Measurements from ENCODE around the gene RBM5.

Gene RBM5

GRCh38 chr3:50139718-50140423 lies 51.2 kb downstream of the RBM5 start:
- no peak for TF ChIP-seq TOX (CRISPR knock-in tag; IDR thresholded peaks at IDR 0.05; ENCODE audit: borderline replicate concordance)
- TF ChIP-seq TCF4 (CRISPR knock-in tag; IDR thresholded peaks at IDR 0.05; ENCODE audit: borderline replicate concordance), result no peak
- no peak for TF ChIP-seq PPARA (CRISPR knock-in tag; IDR thresholded peaks at IDR 0.05; ENCODE audit: borderline replicate concordance)
- TF ChIP-seq ZFP3 (CRISPR knock-in tag; IDR thresholded peaks at IDR 0.05), result no peak
- no peak for TF ChIP-seq ZC3H10 (CRISPR knock-in tag; IDR thresholded peaks at IDR 0.05)
- TF ChIP-seq POU6F1 (CRISPR knock-in tag; IDR thresholded peaks at IDR 0.05; ENCODE audit: borderline replicate concordance, low read depth), result no peak
- TF ChIP-seq ZNF70 (CRISPR knock-in tag; IDR thresholded peaks at IDR 0.05), result no peak
- TF ChIP-seq GLIS3 (CRISPR knock-in tag; IDR thresholded peaks at IDR 0.05), result no peak
- no peak for TF ChIP-seq CSDC2 (CRISPR knock-in tag; IDR thresholded peaks at IDR 0.05)
- no peak for TF ChIP-seq ESRRG (CRISPR knock-in tag; IDR thresholded peaks at IDR 0.05)
- no peak for TF ChIP-seq ZFP30 (CRISPR knock-in tag; IDR thresholded peaks at IDR 0.05)
- no peak for TF ChIP-seq PATZ1 (CRISPR knock-in tag; IDR thresholded peaks at IDR 0.05; ENCODE audit: borderline replicate concordance)
- no peak for TF ChIP-seq BACH2 (CRISPR knock-in tag; IDR thresholded peaks at IDR 0.05; ENCODE audit: borderline replicate concordance)
- TF ChIP-seq ARNTL (CRISPR knock-in tag; IDR thresholded peaks at IDR 0.05; ENCODE audit: borderline replicate concordance, low read depth), result no peak
- no peak for TF ChIP-seq ISL1 (CRISPR knock-in tag; IDR thresholded peaks at IDR 0.05)
- TF ChIP-seq CREB5 (CRISPR knock-in tag; IDR thresholded peaks at IDR 0.05; ENCODE audit: low read depth), result no peak
- no peak for TF ChIP-seq TSHZ2 (CRISPR knock-in tag; IDR thresholded peaks at IDR 0.05)
- TF ChIP-seq SNAI2 (CRISPR knock-in tag; IDR thresholded peaks at IDR 0.05), result no peak
- no peak for TF ChIP-seq ZNF565 (CRISPR knock-in tag; conservative IDR thresholded peaks at IDR 0.05; ENCODE audit: low read depth)
- TF ChIP-seq CSRNP3 (CRISPR knock-in tag; IDR thresholded peaks at IDR 0.05), result no peak
- no peak for ATAC-seq

GRCh38 chr3:50140990-50141389 lies 52.3 kb downstream of the RBM5 start:
- no peak for TF ChIP-seq POU6F1 (CRISPR knock-in tag; IDR thresholded peaks at IDR 0.05; ENCODE audit: borderline replicate concordance, low read depth)
- TF ChIP-seq PATZ1 (CRISPR knock-in tag; IDR thresholded peaks at IDR 0.05; ENCODE audit: borderline replicate concordance), result no peak
- TF ChIP-seq ZFP30 (CRISPR knock-in tag; IDR thresholded peaks at IDR 0.05), result no peak
- no peak for TF ChIP-seq CSDC2 (CRISPR knock-in tag; IDR thresholded peaks at IDR 0.05)
- TF ChIP-seq ZNF565 (CRISPR knock-in tag; conservative IDR thresholded peaks at IDR 0.05; ENCODE audit: low read depth), result no peak
- TF ChIP-seq BACH2 (CRISPR knock-in tag; IDR thresholded peaks at IDR 0.05; ENCODE audit: borderline replicate concordance), result no peak
- TF ChIP-seq SNAI2 (CRISPR knock-in tag; IDR thresholded peaks at IDR 0.05), result no peak
- TF ChIP-seq OSR1 (CRISPR knock-in tag; IDR thresholded peaks at IDR 0.05), result no peak
- no peak for TF ChIP-seq ZC3H10 (CRISPR knock-in tag; IDR thresholded peaks at IDR 0.05)
- no peak for TF ChIP-seq ZFP3 (CRISPR knock-in tag; IDR thresholded peaks at IDR 0.05)
- TF ChIP-seq TCF4 (CRISPR knock-in tag; IDR thresholded peaks at IDR 0.05; ENCODE audit: borderline replicate concordance), result no peak
- TF ChIP-seq TSHZ2 (CRISPR knock-in tag; IDR thresholded peaks at IDR 0.05), result no peak
- no peak for TF ChIP-seq RARB (CRISPR knock-in tag; IDR thresholded peaks at IDR 0.05)
- no peak for TF ChIP-seq ESRRG (CRISPR knock-in tag; IDR thresholded peaks at IDR 0.05)
- no peak for ATAC-seq

Measured in SK-N-SH treated with all-trans-retinoic acid at 6 μM for 48 hours (cell line).